ENCODE results near the gene SLC26A8.
"Not testable (repeated sequence)": the region's sequence is repeated elsewhere in the genome, so short reads cannot be mapped to it uniquely, and the experiment has no call there.

The SLC26A8 gene

DNA sequence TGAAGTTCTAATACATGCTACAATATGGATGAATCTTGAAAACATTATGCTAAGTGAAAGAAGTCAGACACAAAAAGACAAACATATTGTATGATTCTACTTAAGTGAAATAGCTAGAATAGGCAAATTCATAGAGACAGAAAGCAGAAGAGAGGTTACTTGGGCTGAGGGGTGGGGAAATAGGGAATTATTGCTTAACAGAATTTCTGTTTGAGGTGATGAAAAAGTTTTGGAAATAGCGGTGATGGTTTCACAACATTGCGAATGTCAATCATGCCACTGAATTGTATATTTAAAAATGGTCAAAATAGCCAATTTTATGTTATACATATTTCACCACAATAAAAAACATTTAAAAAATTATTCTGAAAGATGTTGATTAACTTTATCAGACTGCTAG is 6.1 kb downstream of the SLC26A8 start:
- DNase-seq (ENCODE audit: low read depth in 2 of 2), result no peak

DNA sequence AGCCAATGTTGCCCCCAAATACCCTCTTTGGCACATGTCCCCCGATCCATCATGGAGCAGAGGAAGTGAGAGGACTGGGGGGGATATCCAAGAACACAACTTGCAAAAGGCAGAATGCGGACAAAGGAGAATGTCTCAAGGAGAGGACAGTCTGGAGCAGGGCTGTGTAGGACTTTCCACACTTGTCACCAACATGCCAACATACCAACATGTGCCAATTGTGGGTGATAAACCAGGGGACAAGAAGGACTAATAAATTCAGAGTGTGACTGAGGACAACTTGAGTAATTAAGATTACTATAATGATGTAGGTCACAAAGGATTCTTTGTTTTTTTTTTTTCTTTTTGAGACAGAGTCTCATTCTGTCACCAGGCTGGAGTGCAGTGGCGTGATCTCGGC is 8.8 kb downstream of the SLC26A8 start:
- no peak for DNase-seq (ENCODE audit: low read depth in 2 of 2)

DNA sequence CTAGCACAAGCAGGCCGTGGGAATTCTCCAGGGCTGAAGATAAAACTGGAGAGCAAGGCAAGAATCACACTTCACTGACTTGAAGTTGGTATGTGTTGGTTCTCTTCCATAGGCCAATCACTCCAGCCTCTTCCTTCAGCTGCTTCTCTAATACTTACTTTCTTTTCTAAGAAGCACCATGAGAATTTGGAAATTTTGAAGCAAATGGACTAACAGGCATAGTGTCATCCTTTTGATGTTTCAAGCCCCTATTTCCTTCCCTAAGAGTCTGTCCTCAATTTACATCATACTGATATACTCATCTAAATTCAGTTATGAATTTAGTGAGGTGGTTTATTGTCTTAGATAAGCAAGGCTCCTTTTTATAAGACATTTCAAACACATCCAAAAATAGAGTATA is 24.0 kb downstream of the SLC26A8 start:
- DNase-seq (ENCODE audit: low read depth in 2 of 2), result no peak

DNA sequence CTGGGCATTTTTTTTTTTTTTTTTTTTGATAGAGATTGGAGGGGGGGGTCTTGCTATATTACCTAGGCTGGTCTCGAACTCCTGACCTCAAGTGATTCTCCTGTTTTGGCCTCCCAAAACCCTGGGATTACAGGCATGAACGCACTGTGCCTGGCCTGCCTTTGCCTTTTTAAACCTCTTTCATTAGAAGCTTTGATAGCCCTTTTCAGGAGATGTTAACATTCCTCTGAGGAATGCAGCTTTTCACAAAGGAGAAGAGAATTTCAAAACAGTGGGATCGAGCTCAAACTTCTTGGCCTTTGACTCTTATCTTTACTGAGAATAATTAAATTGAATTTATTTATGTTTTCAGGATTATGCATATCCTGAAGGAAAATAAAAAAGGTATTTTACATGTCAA is 31.3 kb downstream of the SLC26A8 start:
- no peak for DNase-seq (ENCODE audit: low read depth in 2 of 2)

DNA sequence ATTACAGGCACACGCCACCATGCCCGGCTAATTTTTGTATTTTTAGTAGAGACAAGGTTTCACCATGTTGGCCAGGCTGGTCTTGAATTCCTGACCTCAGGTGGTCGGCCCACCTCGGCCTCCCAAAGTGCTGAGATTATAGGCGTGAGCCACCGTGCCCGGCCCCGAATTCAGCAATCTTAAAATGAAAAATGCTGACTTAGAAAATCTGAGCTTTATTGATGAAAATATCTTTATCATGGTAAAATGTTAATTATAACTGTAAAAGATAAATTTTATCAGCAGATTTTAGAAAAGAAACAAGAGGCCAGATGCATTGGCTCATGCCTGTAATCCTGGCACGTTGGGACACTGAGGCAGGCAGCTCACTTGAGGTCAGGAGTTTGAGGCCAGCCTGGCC is 36.4 kb downstream of the SLC26A8 start:
- DNase-seq (ENCODE audit: low read depth in 2 of 2), result not testable (repeated sequence)

DNA sequence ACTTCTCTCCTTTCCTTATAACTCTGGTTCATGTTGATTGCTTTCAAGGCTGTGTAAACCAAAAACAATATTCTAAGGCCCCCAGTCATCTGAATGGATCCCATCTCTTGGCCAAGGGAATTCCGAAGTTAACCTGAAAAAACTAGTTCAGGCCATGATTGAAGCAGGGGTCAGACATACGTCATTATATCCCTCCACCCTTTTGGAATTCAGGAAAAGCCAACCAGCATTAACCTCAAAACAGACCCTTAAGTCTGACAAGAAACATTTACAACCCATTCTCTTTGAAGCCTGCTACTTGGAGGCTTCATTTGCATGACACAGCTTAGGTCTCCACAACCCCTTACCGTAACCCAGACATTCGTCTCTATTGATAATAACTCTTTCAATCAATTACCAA is 39.7 kb downstream of the SLC26A8 start:
- DNase-seq (ENCODE audit: low read depth in 2 of 2), result no peak

DNA sequence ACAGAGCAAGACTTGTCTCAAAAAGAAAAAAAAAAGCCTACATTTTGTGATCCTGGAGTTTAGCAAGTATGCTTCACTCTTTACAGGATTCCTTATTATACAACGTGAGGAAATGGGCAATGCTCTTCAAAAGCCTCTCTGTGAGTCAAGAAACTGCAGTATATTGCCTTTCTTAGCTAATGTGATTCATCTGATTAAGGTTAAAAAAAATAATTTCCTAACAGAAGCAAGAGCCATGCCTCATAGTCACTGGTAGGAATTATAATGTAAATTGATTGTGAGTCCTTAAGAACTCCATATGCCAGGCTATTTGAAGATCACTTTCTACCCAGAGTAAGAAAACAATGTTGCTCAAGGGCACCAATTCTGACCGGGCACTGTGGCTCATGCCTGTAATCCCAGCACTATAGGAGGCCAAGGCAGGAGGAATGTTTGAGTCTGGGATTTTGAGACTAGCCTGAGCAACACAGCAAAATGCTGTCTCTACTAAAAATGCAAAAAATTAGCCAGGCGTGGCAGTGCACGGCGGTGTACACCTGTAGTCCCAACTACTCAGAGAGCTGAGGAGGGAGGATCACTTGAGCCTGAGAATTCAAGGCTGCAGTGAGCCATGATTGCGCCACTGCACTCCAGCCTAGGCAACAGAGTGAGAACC is 43.3 kb downstream of the SLC26A8 start:
- DNase-seq (ENCODE audit: low read depth in 2 of 2), result no peak

DNA sequence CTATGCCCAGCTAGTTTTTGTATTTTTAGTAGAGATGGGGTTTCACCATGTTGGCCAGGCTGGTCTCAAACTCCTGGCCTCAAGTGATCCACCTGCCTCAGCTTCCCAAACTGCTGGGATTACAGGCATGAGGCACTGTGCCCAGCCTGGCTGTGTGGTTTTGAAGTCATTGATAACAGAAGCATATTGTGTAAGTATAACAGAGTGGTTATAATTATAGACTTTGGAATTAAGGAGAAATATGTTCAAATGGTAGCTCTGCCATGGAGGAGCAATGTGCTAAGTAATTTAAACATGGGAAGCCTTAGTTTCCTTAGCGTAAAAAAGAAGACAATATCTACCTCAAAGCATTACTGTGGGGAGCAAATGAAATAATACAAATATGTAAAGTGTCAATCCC is 44.3 kb downstream of the SLC26A8 start:
- not testable (repeated sequence) for DNase-seq (ENCODE audit: low read depth in 2 of 2)

DNA sequence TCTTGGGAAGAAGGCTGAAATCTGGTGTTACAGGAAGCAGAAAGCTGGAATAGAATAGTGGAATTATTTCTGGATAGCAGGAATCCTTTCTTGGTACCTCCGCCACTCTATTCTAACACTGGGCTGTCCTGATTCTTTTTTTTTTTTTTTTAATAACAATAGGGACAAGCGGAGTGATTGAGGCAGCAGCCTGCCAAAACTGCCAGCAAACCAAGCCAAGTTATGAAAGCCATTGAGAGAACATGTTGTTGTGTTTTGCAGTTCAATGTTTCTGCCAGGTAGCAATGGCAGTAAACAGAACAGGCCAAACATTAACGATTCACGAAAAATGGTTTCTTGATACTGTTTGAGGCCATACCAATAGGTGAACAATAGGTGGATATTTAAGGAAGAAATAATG is 47.1 kb downstream of the SLC26A8 start:
- DNase-seq (ENCODE audit: low read depth in 2 of 2), result no peak

DNA sequence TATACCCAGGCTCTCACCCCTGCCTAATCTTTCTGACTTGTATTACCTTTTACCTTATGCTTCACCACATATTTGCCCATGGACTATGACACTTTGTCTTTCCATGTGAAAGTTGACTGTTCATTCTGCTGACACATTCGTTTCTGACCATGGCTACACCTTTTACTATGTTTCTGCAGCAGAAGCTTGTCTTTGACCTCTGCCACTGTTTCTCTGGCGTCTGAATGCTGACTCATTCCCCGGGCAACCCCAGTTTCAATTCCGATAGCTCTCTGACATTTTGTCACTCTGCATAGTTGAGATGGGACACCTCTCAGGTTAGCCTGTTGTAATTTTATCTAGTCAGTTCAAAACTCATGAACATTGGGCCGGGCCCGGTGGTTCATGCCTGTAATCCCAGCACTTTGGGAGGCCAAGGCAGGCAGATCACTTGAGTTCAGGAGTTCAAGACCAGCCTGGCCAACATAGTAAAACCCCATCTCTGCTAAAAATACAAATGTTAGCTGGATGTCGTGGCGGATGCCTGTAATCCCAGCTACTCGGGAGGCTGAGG is 50.7 kb downstream of the SLC26A8 start:
- peak in 1 of 2 donors; percentile 24 for DNase-seq (ENCODE audit: low read depth in 2 of 2)

DNA sequence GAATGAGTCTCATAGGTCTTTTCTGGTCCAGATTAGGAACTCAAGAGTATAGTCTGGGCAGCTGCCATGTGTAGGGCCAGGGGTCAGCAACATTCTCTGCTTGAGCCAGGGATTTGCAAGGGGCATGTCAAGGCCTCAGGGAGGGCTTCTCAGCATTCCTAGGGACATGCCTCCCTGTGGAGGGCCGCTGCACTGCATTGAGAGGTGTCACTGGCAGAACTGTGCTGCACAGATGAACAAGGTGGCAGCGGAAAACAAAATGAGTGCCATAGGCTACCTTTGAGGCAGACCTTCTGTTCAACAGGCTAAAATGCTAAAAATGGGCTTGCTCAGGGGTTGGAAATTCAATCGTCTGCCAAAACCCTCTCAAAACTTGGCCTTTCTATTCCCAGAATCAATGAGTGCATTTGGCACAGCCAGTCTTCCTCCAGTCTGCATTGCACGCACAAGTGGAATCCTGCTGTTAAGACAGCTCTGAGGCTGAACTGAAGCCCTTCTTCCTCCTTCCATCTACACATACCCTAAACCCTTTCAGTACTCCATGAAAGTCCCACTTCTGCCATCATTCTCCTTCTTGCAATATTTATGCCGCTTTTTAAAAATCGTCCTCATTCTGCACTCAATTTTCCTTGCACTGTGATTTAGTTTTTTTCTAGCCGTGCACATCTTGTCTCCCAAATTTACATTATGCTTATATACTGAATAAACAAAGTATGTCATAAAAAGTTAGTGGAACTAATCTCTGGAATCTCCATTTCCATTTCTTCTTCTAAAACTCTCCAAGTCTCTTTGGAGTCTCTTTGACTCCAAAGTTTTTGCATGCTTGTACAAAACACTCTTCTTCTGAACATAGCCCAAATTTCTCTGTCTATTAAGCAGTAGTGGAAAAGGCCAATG is 51.7 kb downstream of the SLC26A8 start:
- no peak for DNase-seq (ENCODE audit: low read depth in 2 of 2)

DNA sequence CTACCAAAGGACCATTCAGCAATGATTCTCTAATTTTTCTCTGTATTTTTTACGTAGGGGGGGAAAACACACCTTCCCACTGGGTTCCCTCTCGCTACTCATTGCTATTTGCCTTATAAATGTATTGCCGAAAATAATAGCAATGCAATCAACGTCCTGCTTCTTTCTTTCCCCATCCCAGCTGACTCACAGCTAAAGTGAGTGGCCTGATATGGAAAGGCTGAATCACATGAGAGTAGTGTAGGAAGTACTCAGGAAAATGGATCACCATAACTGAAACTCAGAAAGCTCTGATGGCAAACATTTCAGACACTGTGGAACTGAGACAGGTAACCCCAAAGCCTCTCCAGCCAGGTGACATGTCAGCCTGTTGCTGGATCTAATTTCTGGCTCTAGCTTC is 54.3 kb downstream of the SLC26A8 start:
- DNase-seq (ENCODE audit: low read depth in 2 of 2), result no peak

DNA sequence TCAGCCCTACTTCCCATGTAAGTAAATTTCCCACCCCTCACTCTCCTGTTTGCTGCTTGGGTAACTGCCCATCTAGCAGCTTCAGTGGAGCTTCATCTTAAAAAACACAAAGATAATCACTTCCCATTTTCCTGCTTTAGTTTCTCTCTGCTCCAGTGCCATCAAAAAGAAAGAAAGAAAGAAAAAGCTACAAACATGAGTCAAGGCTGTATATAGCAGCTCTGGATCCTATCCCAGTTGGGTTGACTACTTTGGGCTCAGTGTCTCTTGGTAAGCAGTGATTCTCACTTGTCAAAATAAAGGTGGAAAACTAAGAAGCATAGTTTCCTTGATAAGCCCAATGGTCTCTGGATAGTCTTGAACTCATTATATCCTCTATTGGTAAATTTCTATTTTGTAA is 54.8 kb downstream of the SLC26A8 start:
- no peak for DNase-seq (ENCODE audit: low read depth in 2 of 2)

DNA sequence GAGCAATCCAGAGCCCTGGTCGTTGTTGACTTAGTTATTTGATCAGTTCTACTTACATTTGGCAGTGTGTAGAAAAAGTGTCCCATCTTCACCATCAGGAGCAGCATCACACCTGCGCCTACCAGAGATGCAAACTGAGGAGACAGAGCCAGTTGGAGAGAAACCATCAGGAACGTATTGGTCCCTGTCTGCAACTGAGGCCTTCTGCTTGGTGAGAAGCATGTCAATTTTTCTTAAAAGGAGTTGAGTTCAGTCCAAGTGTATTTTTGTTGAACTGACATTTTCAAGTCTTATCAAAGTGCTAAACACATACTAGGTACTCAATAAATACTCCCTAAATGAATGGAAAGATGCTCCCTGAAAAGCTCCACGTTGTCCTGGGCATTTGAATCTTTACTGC is 55.6 kb downstream of the SLC26A8 start:
- DNase-seq (ENCODE audit: low read depth in 2 of 2), result no peak

DNA sequence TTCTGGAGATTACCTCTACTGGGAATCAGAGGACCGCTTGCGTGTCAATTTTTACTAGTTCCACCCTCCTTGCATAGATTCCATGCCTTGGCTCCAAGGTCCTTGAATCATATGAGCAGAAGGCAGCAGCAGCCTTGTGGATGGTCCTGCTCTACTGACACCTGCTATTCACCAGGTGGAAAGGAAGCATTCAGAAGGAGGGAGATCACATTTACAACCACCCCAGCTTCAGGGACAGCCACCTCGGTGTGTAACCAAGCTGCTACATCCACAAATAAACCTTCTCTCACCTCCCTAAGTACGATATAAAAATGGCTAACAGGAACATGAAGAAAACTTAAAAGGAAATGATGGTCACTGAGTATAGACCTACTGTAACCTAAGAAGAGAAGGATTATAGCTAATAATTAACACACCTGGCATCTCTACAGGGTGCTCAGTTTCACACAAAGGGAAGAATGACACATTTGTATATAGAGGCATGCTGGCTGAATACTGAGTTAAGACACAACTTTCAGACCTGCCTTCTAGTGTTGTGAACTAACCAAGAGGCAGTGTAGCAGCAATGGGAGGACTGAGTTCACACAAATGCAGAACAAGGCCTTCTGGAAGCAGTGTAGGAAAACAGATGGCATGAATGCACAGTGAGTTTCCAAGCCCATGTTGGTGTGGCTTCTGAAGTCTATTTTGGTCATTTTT is 57.2 kb downstream of the SLC26A8 start:
- DNase-seq (ENCODE audit: low read depth in 2 of 2), result no peak

DNA sequence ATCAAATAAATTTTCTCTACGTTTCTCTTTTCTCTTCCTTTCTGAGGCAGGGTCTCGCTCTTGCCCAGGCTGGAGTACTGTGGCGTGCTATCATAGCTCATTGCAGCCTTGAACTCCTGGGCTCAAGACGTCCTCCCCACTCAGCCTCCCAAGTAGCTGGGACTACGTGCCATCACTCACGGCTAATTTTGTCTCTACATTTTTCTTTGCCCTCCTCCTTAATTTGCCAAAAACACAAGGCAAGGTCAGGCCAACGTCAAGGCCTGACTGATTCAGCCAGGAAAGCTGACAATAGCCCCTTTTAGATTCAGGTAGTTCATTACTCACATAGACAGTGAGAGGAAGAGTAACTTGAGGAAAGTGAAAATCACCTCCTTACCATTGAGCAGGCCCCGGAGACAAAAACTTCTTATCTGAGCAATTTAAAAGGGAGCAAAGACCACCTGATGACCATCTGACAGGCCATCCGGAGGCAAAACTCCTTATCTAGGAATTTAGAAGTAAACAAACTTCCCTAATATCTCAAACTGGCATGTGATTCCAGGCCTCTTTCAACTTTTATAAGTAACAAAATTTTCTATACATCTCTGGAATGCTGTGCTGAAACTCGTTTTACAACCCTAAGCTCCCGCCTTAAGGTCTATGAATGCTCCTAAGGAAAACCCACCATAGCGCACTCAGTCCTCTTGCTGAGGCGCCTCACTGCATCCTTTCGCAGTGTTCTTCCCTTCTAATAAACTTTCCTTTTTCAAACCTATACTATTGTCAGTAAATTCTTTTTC is 61.5 kb downstream of the SLC26A8 start:
- no peak for DNase-seq (ENCODE audit: low read depth in 2 of 2)

DNA sequence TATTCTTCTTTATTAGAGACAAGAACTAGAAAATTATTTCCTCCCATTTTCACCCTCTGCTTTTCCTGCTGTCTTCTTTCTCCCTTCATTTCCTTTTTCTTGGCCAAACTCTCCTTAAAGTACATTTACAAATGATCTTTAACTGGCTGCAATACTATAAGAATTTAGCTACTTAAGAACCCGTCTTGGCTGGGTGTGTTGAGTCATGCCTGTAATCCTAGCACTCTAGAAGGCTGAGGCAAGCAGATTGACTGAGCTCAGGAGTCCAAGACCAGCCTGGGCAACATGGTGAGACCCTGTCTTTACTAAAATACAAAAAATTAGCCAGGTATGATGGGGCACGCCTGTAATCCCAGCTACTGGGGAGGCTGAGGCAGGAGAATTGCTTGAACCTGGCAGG is 64.3 kb downstream of the SLC26A8 start:
- DNase-seq (ENCODE audit: low read depth in 2 of 2), result no peak

DNA sequence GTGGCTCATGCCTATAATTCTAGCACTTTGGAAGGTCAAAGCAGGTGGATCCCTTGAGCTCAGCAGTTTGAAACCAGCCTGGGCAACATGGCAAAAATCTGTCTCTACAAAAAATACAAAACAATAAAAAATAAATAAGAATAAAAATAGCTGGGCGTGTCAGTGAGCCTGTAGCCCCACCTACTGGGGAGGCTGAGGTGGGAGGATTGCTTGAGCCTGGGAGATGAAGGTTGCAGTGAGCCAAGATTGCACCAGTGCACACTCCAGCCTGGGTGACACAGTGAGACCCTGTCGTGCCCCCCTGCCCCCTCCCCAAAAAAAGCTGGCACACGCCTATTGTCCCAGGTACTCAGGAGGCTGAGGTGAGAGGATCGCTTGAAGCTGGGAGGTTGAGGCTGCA is 68.5 kb downstream of the SLC26A8 start:
- DNase-seq (ENCODE audit: low read depth in 2 of 2), result no peak

DNA sequence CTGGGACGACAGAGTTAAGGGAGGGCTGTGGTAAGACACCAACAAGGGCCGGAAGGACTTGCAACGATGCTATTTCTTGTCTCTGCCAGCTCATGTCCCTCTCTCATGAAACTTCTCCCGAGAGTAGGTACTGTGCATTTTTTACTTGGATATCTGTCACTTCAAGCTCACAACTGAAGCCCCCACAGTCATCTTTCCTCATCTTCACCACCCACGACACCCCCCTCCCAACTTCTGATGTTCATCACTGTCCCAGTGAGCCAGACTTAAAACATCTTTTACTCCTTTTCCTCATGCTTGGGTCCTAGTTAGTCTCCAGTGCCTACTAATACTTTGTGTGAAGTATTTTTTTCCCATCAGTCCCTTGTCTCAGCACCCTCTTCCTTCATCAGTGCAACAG is 68.9 kb downstream of the SLC26A8 start:
- DNase-seq (ENCODE audit: low read depth in 2 of 2), result no peak

DNA sequence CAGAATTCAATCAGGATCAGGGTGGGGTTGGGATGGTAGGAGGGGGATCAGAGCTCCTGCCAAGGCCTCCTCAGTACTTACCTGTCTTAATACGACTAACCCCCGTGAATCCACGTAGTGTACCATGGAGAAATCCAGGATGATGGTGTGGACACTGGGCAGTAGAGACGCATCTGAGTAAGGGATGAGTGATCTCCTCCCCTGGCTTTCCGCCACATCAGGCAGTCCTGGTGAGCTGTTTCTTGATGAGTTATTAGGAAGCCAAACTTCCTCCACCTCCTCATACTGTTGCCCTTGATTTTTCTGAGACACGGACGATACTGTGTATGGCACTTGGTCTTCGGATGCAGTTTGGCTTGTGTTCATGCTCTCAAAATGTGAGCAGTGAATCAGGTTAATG is 69.4 kb downstream of the SLC26A8 start:
- DNase-seq (ENCODE audit: low read depth in 2 of 2), result no peak

DNA sequence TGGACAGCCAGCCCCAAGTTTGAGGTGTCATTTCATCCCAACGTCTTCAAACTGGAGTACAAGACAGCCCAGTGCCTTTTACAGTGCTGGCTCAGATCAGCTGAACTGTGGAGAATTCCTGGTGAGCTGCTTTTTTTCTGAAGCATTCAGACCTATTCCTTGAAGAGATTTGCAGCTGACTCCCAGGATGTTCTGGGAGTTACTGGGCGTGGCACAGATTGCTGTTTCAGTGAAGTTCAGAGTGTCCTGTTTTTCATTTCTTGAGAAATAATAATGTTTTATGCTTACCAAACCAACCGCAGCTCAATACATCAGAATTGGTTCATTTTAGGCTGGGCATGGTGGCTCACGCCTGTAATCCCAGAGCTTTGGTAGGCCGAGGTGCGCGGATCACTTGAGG is 70.1 kb downstream of the SLC26A8 start:
- DNase-seq (ENCODE audit: low read depth in 2 of 2), result no peak

DNA sequence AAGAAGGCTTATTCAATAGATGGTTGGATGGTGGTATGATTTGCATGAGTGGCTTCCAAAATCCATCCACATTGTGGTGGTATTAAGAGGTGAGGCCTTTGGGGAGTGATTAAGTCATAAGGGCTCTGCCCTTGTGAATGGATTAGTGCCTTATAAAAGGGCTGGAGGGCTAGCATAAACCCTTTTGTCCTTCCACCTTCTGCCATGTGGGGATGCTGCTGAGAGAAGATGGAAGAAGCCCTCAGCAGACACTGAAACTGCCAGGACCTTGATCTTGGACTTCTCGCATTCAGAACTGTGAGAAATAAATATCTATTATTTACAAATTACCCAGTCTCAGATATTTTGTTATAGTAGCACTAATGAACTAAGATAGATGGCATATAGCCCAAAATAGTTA is 75.7 kb downstream of the SLC26A8 start:
- no peak for DNase-seq (ENCODE audit: low read depth in 2 of 2)
